GM10248 (cell line): ENCODE measurements around the gene RO60.
A peak's percentile ranks its signal among the peaks of the same experiment; 100 is the strongest.

Source experiments
- CTCF ChIA-PET: fragments of 300-600 bp; sonication (Branson Sonifier 250); formaldehyde crosslinking; extraction: SDS; loops from one replicate; lab custom pipeline; 2021; ENCODE audit warnings: antibody characterized with exemption; lab: Yijun Ruan, JAX
- POLR2A ChIA-PET: fragments of 350-650 bp; sonication (Branson Sonifier 250); formaldehyde crosslinking; extraction: SDS; loops from one replicate; lab custom pipeline; 2020; ENCODE audit warnings: antibody characterized with exemption; lab: Yijun Ruan, JAX
- DNase-seq: peaks from one replicate; pipeline ENCODE4 v3.0.0; 2012; ENCODE audit errors: extremely low spot score
- CTCF ChIP-seq: IDR thresholded peaks from 2 replicates; pipeline ENCODE4 v1.5.1; 2012; ENCODE audit warnings: mild to moderate bottlenecking, low read depth; ENCODE audit errors: extremely low read depth, missing control alignments, control extremely low read depth

The RO60 gene

GRCh38 chr1:193059282-193060114, at the start of gene RO60, which contains the start of gene UCHL5:
RO60 (plus strand) TSS chr1:193059612; CDS start chr1:193069055, 9,443 bp downstream.
UCHL5 (minus strand) TSS chr1:193059360; CDS start chr1:193059260, 100 bp downstream.
- ChIA-PET POLR2A (interaction anchor here (0.5 to 2.0 kb wide), 5 partner anchors 45 to 253 kb away, joined by 3 to 15 read pairs (median 4); partner anchors contain the start of genes GLRX2 and RGS2), CTCF (interaction anchor here (0.8 to 2.7 kb wide), 13 partner anchors 12 to 254 kb away, joined by 3 to 21 read pairs (median 5); partner anchors contain the start of genes CDC73 and GLRX2)
- peak; percentile 93 for DNase-seq
- TF ChIP-seq CTCF = peak; percentile 21

GRCh38 chr1:193011406-193011805, 48.0 kb upstream of the RO60 start:
- no peak for DNase-seq
- ChIA-PET CTCF (interaction anchor here (1.0 to 1.3 kb wide), 2 partner anchors 9 to 206 kb away, joined by 3 to 5 read pairs; no protein-coding TSS in a partner anchor), POLR2A (no interaction called here)
- no peak for TF ChIP-seq CTCF

DNA sequence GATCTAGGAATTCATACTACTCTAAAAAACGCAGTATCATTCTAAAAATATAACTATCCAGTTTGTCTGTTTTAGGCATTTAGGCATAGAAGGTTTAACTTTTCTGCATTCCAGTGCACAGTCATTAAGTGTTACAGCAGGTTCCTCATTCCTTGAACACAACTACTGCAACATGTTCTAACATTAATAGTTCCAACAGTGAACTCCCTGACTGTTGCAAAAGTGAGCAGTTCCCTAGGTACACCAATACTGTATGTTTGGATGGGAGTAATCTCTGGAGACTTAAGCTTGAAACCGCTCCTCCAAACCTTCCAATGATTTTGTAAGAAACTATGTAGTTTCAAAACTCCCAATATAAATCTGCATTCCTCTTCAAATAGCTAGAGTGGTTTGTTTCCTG, 46.4 kb upstream of the RO60 start:
- no peak for TF ChIP-seq CTCF
- DNase-seq = no peak
- ChIA-PET CTCF (interaction anchor here (0.9 to 1.2 kb wide), 5 partner anchors 11 to 206 kb away, joined by 3 to 4 read pairs (median 3); no protein-coding TSS in a partner anchor), POLR2A (no interaction called here)

- no peak for DNase-seq
- TF ChIP-seq CTCF = no peak
- POLR2A ChIA-PET = interaction anchor here (0.5 kb wide), 1 partner anchor 269 kb away, joined by 4 read pairs; no protein-coding TSS in a partner anchor
- CTCF ChIA-PET = interaction anchor here (0.9 to 1.6 kb wide), 5 partner anchors 11 to 208 kb away, joined by 3 to 5 read pairs (median 4); no protein-coding TSS in a partner anchor
Observed at GRCh38 chr1:193013707-193014106, 45.7 kb upstream of the RO60 start.

GRCh38 chr1:193014400-193014799, 45.0 kb upstream of the RO60 start:
- DNase-seq = no peak
- POLR2A ChIA-PET = interaction anchor here (0.5 kb wide), 1 partner anchor 269 kb away, joined by 4 read pairs; no protein-coding TSS in a partner anchor
- no peak for TF ChIP-seq CTCF
- CTCF ChIA-PET = interaction anchor here (1.0 to 1.9 kb wide), 4 partner anchors 18 to 209 kb away, joined by 4 to 7 read pairs (median 5); no protein-coding TSS in a partner anchor

DNA sequence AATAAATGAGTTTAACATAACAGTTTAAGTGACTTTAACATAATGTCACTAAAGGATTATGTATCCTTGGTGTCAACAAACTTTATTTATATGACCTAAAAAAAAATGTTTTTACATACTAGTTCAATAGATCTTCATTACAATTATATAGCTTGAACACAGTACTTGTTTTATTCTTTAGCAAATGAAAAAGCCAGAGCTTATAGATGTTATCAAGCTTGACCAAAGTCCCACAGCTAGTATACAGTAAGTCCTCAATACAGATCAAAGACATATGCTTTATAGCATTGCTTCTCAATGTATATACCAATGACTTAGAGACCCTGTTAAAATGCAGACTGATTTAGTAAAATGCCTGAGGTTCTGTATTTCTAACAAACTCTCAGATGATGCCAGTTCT, 42.6 kb upstream of the RO60 start:
- ChIA-PET POLR2A (no interaction called here), CTCF (interaction anchor here (1.4 to 1.8 kb wide), 3 partner anchors 13 to 212 kb away, joined by 3 to 5 read pairs (median 4); no protein-coding TSS in a partner anchor)
- DNase-seq = no peak
- no peak for TF ChIP-seq CTCF
